Measurements from ENCODE around the gene TMEM181. TPM values are rescaled to one million over a fixed set of nuclear protein-coding genes. Genes with fewer than 3 reads are reported as not detected.
A peak's percentile ranks its signal among the peaks of the same experiment; 100 is the strongest.
"Not testable (repeated sequence)": the region's sequence is repeated elsewhere in the genome, so short reads cannot be mapped to it uniquely, and the experiment has no call there.

The TMEM181 gene
- total RNA-seq, 1 experiment from 2014 or later: 24.1 TPM

DNA sequence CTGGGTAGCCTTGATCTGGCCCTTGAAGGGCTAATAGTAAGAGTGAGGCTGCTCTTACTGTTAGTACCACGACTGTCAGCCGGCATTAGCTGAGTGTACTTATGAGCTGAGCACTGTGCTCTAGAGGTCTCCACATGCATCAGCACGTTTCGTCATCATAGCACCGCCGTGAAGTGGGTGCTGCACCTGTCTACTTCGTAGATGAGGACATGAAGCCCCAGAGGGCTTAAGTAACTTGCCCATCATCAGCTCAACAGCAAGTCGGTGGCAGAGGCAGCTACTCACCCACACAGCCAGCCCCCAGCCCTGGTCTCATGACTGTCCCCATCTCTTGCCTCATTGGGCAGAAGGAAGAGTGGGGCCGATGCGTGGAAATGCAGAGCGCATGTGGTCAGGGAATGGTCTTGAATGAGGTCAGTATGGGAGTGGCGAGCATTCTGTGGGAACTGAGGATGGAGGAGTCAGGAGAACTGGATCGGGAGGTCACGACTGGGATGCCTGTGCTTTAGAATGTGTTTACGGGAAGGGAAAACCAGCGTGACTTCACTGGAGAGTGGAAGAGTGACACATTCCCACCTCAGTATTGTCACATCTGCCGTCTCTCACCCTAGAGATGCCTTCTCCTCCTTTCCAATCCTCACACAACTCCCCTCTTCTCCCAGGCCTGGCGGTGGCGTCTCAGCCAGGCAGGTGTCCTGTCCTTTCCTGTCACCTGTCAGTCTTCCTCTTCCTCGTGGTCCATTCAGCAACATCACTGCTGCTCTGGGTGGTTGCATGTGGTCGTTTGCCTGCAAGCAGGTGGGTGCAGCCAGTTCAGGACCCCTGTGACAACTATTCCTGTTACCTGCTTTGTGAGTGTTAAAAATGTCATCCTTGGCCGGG is 95.9 kb downstream of the TMEM181 start:
- no peak for DNase-seq (ENCODE audit: low read depth)

DNA sequence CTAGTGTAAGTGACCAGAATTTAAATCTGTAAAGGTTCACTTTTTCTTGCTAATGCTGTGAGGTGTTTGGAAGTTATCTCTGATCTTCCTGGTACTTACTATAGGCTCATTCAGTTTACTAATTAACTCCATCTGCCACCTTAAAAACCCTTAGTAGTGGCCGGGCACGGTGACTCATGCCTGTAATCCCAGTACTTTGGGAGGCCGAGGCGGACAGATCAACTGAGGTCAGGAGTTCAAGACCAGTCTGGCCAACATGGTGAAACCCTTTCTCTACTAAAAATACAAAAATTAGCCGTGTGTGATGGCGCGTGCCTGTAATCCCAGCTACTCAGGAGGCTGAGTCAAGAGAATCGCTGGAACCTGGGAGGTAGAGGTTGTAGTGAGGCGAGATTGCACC is 97.1 kb downstream of the TMEM181 start:
- DNase-seq (ENCODE audit: low read depth): not testable (repeated sequence)

DNA sequence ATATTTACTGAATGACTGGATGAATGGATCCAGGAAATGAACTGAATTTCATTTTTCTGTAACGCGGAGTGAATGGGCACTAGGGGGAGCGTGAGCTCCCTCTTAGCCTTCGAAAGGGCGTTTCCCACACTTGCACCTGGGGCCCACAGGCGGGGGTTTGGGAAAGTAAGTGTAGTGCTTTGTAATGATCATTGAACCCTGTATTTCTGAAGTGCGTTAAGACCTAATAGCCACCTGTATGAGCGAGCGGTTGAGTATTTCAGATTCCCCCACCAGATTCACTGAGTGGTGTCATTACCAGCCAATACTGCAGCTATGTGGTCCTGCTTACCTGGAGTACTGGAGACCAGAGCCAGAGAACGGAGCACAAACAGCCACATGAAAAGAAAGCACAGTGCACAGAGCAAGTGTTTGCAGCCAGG is 100.5 kb downstream of the TMEM181 start:
- DNase-seq (ENCODE audit: low read depth): peak; percentile 13

DNA sequence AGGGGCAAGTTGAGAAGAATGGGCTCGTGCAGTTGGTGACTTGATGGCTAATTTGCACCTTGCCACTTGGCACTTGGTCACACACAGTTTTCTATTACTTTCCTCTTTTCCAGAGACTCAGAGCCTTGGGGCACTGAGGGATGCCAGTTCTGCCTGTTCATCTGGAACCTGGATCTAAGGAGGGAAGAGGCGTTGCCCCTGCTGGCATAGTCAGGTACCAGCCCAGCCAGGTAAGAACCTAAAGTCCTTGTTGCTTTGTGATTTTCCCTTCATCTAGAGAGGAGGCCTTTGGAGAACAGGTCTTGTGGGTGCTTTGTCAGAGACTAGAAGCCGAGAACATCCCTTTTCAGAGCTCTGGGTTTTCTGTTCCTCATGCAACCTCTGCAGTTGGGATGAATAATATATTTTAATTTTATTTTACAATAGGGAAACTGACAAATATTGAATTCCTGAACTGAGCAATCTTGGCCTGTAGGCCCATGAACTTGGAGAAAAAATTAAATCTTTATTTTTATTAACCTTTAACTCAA is 101.3 kb downstream of the TMEM181 start:
- no peak for DNase-seq (ENCODE audit: low read depth)

DNA sequence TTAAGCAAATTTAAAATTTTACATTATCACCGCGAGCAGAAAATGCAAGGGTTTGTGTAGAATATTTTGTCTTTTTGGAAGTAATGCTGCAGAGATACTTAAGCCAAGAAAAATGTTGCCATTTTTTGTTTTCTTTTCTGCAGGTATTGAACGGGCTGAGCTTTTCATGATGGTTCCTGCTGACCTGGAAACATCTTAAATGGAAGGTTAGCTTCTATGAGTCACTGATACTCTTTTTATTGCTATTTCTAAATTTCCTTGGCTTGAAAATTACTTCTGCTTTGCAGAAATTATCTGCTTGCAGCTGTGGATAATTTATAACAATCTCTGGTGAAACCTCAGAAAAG is 102.7 kb downstream of the TMEM181 start:
- no peak for DNase-seq (ENCODE audit: low read depth)

DNA sequence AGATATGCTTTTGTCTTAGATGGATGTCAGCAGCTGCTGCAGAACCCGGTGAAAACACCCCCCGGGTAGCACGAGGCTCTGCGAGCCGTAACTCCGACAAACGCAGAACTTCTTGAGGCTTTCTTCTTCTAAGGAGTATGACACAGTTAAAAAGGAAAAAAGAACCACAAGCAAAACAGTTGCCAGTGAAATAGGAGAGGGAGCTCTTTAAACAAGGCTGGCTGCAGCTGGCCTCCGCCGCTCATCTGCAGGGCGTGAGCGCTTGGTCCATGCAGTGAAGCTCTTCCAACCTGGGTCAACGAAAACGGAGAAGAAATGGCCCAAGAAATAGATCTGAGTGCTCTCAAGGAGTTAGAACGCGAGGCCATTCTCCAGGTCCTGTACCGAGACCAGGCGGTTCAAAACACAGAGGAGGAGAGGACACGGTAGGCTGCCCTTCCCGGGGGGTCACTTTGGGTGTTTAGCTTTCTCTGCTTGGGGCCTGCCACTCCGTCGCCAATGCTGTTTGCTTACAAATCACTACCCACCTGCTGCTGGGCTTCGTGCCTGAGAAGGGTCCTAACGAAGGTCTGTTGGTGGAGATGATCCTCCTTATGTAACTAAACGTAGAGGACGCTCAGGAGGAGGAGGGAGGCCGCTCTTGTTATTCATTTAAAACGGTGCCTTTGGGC is 103.2 kb downstream of the TMEM181 start:
- DNase-seq (ENCODE audit: low read depth): no peak

DNA sequence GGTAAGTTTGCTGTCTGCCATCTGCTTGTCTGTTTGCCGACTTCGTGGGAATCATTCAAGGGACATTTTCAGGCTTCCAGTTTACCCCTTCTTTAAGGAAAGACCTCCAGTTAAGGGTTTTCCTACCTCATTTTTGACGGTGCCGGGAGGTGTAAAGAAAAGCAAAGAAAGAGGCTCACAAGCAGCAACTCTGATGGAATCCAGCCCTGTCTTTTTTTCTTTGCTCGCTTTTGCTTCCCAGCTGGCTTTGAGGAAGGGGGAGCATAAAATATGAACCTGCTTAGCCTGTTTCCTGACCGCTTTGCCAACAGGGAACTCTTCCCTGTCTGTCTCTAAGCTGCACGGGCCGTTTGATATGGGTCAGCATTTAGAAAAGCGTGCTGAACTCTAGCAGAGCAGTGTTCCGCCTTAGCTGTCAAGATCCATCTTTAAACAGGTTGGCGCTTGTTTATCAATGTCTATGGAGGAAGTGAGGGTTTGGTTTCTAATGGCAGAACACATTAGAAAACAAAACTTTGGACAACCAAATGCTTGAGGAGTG is 103.8 kb downstream of the TMEM181 start:
- no peak for DNase-seq (ENCODE audit: low read depth)

DNA sequence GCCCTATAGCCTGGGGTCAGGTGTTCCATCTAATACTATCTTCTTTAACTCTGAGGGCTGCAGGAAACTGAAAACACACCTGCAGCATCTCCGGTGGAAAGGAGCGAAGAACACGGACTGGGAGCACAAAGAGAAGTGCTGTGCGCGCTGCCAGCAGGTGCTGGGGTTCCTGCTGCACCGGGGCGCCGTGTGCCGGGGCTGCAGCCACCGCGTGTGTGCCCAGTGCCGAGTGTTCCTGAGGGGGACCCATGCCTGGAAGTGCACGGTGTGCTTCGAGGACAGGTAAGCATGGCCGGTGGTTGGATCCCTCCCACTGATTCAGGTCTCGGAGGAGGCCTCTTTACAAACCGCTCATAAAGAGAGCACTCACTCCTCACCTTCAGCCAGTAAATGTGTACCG is 105.4 kb downstream of the TMEM181 start:
- DNase-seq (ENCODE audit: low read depth): no peak

DNA sequence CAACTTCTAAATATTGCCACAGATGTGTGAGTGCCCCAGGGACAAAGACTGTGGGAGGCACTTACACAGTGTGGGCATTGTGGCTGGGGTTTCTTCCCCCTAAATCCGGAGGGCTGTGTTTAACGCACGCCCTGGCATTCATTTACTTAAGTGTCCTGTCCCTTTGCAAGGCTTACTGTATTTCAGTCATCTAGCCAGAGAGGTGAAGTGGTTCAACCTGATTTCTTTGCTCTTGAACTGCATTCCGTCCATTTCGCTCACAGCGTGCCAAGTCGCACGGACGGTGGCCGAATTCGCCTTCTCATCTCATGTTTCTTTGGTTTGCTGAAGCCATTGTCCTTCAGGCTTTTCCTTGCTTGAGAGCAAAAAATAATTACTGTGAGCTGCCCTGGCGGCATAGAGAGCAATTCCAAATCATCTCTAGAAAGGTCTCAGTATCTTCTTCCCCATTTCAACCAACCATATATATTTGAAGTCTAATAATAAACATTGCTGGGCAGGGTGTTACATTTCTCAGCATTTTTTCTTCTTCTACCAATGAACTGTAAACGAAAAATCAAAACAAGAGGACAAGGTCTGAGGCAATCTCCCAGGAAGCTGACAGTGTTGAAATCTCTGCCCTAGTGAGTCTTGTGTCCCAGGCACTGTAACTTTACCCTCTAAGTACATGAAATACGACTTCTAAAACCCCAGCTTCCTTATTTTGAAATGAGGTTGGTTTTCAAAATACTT is 106.9 kb downstream of the TMEM181 start:
- no peak for DNase-seq (ENCODE audit: low read depth)

DNA sequence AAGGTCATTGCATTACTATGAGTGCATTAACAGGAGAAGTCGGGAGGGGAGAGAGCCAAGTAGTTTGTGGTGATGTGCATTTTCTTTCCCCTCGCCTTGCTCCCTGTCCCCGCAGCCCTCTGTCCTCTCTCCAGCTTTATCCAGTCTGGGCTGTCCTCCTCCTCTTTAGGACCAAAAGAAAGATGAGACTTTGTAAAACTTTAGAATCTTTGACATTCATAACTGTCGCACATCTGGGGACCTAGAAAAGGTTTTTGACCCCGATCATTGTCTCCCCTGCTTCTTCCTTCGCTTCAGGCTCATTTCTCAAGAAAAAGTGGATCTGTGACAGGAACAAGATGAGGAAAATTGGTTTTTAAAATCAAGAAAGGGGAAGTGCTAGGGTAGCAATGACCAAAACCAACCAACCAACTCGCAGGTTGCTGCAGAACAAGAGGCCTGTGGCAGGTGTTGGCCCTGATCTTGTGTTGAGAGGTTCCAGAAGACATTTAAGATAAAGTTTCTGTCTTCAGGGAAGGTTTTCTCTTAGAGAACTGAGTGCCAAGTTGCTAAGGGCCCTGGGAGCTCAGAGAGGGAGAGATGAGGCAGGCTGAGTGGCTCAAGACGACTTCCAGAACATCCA is 107.6 kb downstream of the TMEM181 start:
- DNase-seq (ENCODE audit: low read depth): no peak

DNA sequence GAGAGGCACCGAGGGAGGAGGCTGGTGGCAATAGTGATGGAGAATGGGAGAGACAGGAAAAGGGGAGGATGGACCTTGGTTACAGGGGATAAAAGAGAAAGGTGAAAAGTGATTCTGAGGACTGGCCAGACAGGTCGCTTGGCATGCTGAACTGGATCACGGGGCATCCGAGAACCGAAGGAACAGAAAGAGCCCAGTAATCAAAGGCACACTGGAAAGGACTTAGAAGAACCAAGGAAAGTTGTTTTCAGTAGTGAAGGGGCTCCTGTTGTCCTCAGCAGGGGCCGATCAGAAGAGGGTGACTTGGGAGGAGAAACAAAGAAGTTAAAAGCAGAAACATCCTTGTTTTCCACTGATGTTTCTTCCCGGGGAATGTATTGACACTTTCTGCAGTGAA is 108.8 kb downstream of the TMEM181 start:
- DNase-seq (ENCODE audit: low read depth): no peak

DNA sequence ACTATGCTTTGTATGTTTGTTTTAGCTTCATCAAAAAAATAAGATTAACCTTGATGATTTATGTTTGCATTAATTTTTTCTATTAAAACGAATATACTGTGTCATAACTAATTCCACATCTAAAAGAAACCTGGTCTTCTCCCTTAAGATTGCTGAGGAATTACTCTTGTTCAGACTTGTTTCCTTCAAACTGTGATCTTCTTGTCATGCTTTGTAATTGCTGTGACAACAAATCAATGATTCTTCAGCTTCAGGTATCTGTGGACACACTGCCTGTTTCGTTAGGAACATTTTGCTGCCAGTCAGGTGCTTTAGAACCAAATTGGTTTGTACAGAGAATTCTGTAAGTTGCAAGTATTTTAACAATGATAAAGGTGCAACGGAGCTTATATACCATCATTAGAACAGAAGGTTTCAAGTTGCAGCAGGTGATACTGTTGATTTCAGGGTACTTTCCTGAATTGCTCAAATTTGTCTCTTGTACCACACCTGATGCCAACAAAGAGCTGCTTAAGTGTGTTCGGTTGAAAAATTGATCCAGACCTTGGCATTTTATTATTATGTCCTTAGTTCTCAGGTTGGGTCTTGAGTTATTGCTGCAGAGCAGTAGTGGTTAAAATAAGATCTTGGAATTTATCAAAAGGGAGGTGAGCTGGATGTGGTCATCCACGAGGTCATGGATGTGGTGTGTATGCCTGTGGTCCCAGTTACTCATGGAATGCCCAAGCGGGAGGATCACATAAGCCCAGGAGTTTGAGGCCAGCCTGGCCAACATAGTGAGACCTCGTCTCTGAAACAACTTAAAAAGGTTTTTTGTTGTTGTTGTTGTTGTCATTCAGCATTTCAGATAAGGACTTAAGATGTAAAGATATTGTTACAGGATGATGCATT is 109.5 kb downstream of the TMEM181 start:
- peak; percentile 34 for DNase-seq (ENCODE audit: low read depth)

DNA sequence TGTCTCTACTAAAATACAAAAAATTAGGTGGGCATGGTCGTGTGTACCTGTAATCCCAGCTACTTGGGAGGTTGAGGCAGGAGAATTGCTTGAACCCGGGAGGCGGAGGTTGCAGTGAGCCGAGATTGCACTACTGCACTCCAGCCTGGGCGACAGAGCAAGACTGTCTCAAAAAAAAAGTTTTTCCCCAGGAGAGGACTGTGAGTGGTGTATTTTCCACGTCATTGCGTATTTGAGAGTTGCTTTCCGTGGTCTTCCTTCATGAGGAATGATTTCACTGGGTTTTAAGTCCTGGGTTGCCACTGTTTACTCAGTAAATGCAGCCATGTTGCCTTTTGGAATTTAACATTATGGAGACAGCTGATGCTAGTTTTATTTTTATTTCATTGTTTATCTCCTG is 112.2 kb downstream of the TMEM181 start:
- DNase-seq (ENCODE audit: low read depth): not testable (repeated sequence)

DNA sequence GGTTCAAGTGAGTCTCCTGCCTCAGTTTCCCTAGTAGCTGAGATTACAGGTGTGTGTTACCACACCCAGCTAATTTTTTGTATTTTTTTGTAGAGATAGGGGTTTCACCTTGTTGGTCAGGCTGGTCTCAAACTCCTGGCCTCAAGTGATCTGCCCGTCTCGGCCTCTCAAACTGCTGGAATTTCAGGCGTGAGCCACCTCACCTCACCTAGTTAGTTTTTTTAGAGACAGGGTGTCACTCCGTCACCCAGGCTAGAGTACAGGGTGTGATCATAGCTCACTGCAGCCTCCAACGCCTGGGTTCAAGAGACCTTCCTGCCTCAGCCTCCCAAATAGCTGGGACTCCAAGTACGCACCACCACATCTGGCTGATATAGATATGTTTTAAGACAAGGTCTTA is 112.8 kb downstream of the TMEM181 start:
- DNase-seq (ENCODE audit: low read depth): no peak

DNA sequence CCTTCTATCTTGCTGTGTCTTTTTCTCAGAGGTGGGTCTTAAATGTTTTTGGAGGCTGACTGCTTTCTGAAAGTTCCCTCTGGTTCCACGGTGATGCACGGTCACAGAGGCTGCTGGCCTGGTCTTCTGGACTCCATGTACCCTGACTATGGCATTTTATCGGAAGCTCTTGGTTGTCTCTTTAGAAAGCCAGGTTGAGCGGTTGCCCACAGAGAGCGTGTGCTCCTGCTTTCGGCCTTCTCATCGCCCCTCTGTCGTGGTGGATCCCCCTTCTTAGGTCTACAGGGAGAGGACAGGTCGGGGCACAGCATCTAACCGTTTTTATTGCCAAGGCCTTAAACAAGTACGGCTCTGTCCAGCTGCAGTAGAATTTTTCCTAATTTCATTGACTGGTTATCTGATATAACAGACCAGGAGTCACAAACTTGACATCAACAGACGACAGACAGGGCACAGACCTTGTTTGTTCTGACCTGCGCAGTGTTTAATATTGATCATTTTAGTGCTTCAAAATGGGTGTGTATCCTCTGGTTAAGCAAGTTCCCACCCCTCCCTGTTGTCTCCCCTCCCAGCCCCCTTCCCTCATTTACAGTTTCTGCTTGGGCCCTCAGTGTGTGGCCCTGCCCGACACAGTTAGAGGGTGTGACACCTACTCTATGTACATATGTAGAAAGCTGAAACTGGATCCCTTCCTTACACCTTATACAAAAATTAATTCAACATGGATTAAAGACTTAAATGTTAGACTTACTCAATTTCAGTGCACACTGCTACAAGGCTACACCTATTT is 114.6 kb downstream of the TMEM181 start:
- DNase-seq (ENCODE audit: low read depth): no peak

DNA sequence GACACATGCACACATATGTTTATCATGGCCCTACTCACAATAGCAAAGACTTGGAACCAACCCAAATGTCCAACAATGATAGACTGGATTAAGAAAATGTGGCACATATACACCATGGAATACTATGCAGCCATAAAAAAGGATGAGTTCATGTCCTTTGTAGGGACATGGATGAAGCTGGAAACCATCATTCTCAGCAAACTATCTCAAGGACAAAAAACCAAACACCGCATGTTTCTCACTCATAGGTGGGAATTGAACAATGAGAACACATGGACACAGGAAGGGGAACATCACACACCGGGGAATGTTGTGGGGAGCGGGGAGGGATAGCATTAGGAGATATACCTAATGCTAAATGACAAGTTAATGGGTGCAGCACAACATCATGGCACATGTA is 117.2 kb downstream of the TMEM181 start:
- not testable (repeated sequence) for DNase-seq (ENCODE audit: low read depth)

DNA sequence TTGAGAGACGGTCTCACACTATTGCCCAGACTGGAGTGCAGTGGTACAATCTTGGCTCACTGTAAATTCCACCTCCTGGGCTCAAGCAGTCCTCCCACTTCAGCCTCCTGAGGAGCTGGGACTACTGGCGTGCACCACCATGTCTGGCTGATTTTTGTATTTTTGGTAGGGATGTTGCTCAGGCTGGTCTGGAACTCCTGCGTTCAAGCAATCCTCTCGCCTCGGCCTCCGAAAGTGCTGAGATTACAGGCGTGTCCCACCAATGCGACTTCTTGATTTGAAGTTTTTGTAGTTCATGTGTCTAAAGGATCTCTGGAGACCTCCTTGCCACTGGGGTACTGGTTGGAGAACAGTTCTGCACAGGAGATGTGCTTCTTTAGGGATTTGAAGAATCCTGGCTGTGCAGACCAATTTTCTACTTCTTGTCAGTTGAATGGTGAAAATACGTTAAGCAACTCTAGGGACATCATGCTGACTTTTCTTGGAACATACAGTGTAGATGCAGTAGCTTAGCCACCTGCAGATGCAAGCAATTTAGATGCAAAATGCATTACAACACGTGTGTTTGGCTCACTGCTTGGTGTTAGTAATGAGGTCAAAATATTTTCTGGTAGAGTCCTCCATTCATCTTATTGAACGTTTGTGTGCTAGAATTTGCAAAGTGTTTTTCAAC is 118.2 kb downstream of the TMEM181 start:
- no peak for DNase-seq (ENCODE audit: low read depth)

DNA sequence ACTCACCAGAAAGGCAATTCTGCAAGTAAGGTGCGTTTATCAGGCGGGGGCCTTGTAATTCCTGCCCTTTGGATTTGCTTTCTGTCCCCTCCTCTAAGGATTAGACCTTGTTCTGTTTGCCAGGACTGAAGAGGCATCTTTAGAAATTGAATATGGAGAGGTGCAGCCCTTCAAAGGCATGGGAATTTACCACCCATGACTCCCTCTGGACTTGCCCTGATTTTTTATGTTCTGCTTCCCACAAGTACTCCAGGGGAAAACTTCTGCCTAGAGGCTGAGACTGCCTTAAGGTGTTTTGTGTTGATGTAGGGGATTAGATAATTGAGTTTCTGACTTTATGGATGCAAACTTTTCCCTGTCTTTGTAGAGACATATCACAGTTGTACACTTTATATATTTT is 120.1 kb downstream of the TMEM181 start:
- no peak for DNase-seq (ENCODE audit: low read depth)

DNA sequence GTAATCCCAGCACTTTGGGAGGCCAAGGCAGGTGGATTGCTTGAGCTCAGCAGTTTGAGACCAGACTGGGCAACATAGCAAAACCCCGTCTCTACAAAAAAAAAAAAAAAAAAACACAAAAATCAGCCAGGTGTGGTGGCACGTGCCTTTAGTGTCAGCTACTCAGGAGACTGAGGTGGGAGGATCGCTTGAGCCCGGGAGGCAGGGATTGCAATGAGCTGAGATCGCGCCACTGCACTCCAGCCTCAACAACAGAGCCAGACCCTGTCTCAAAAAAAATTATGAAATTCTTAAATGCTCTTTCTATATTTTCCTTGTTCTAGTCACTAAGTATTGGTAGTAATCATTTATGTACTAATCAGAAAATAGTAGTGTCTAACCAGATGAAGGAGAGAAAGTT is 120.6 kb downstream of the TMEM181 start:
- DNase-seq (ENCODE audit: low read depth): no peak

All from HT1080 (cell line).